CMK (cell line): ENCODE measurements around the gene TENM3.
"Not testable (repeated sequence)": the region's sequence is repeated elsewhere in the genome, so short reads cannot be mapped to it uniquely, and the experiment has no call there.

ENCODE experiments used
- DNase-seq: peaks from one replicate; pipeline ENCODE4 v3.0.0-alpha.2; 2010; ENCODE audit warnings: low read depth

Gene TENM3

GRCh38 chr4:182243204-182243603 is at the start of gene TENM3:
Gene TENM3 (plus strand): TSS chr4:182243402. CDS start chr4:182324021, 80,619 bp downstream.
- not testable (repeated sequence) for DNase-seq

- DNase-seq, result no peak
Observed at GRCh38 chr4:182194091-182194824, 48.9 kb upstream of the TENM3 start.

- DNase-seq, result no peak
Observed at GRCh38 chr4:182197611-182198010, 45.6 kb upstream of the TENM3 start.

GRCh38 chr4:182201871-182202270 is 41.3 kb upstream of the TENM3 start:
- DNase-seq, result no peak

GRCh38 chr4:182202650-182203049 is 40.6 kb upstream of the TENM3 start:
- DNase-seq, result no peak

- no peak for DNase-seq
Observed at GRCh38 chr4:182203872-182204411, 39.3 kb upstream of the TENM3 start.

- no peak for DNase-seq
Observed at GRCh38 chr4:182205306-182205705, 37.9 kb upstream of the TENM3 start.

- DNase-seq, result no peak
Observed at GRCh38 chr4:182206266-182206665, 36.9 kb upstream of the TENM3 start.

- no peak for DNase-seq
Observed at GRCh38 chr4:182206916-182207315, 36.3 kb upstream of the TENM3 start.

- DNase-seq, result no peak
Observed at GRCh38 chr4:182207830-182208396, 35.3 kb upstream of the TENM3 start.

- no peak for DNase-seq
Observed at GRCh38 chr4:182208526-182209050, 34.6 kb upstream of the TENM3 start.

GRCh38 chr4:182212211-182212761 is 30.9 kb upstream of the TENM3 start:
- no peak for DNase-seq

- DNase-seq, result no peak
Observed at GRCh38 chr4:182213004-182213403, 30.2 kb upstream of the TENM3 start.

GRCh38 chr4:182215148-182215547 is 28.1 kb upstream of the TENM3 start:
- DNase-seq, result no peak

- no peak for DNase-seq
Observed at GRCh38 chr4:182216005-182216404, 27.2 kb upstream of the TENM3 start.

GRCh38 chr4:182219411-182220056 is 23.7 kb upstream of the TENM3 start:
- no peak for DNase-seq

GRCh38 chr4:182221987-182222386 is 21.2 kb upstream of the TENM3 start:
- no peak for DNase-seq

GRCh38 chr4:182222766-182223165 is 20.4 kb upstream of the TENM3 start:
- no peak for DNase-seq

- DNase-seq, result no peak
Observed at GRCh38 chr4:182223708-182224107, 19.5 kb upstream of the TENM3 start.

- DNase-seq, result no peak
Observed at GRCh38 chr4:182224192-182224850, 18.9 kb upstream of the TENM3 start.

- DNase-seq, result no peak
Observed at GRCh38 chr4:182225257-182225852, 17.8 kb upstream of the TENM3 start.

GRCh38 chr4:182227611-182228010 is 15.6 kb upstream of the TENM3 start:
- no peak for DNase-seq
